Esophagus muscularis mucosa (tissue), 4 donors: ENCODE results near the gene GPR55.

Source experiments
- EP300 ChIP-seq: sonication (generic); formaldehyde crosslinking; IDR thresholded peaks from one replicate; pipeline ENCODE4 v1.6.1; 2017; ENCODE audit warnings: antibody characterized with exemption
- POLR2A ChIP-seq: fragments of 450-650 bp; IDR thresholded peaks from one replicate; pipeline ENCODE4 v1.6.1; 2017; ENCODE audit warnings: antibody characterized with exemption, moderate library complexity, mild to moderate bottlenecking, low read depth
- POLR2AphosphoS5 ChIP-seq, 2 donors: sonication (generic); formaldehyde crosslinking; IDR thresholded peaks; one replicate each; pipeline ENCODE4 v1.6.1; 2017; ENCODE audit warnings: antibody characterized with exemption in 2 of 2
- TF ChIP-seq, protein P1 (sequence below), 3 experiments: fragments of 200-600 bp in 2 of 3; fragments of 450-650 bp in 1 of 3; sonication (generic) in 2 of 3; IDR thresholded peaks; one replicate each; pipeline ENCODE4 v1.5.1; 2017 to 2019; ENCODE audit warnings: antibody characterized with exemption in 3 of 3, mild to moderate bottlenecking in 2 of 3, moderate library complexity in 1 of 3

DNA sequence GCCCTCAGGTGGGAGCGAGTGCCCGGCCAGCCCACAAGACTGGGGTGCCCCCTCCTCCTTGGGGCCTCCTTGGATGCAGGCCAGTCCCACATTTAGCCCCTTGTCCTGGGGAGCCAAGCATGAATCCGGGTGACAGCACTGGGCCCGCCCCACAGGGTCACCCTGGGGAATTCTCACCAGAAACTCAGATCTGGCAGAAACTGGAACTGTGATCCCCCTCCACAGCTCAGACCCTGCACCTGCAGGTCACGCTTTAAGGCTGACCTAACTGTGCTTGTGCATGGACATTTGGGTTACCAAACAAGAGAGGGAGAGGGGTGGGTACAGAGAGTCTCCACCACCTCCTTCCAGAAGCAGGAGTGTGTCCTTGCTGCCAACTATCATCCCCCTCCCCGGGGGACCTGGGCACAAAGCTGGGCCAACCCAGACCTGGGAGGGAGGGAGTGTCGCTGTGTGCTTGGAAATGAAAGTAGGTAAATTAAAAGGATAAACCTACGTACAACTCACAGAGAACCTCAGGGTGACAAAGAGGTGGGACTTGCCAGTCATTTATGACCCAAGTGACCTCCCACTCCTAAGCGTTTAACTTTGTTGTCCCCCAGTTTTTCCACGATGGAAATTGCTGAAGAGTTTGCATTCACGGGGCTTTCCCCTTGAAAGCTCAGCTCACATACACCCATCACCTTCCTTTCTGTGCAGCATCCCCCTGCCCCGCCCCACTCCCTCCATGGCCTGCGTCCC lies 51.2 kb downstream of the GPR55 start:
- TF ChIP-seq, protein P1, sequence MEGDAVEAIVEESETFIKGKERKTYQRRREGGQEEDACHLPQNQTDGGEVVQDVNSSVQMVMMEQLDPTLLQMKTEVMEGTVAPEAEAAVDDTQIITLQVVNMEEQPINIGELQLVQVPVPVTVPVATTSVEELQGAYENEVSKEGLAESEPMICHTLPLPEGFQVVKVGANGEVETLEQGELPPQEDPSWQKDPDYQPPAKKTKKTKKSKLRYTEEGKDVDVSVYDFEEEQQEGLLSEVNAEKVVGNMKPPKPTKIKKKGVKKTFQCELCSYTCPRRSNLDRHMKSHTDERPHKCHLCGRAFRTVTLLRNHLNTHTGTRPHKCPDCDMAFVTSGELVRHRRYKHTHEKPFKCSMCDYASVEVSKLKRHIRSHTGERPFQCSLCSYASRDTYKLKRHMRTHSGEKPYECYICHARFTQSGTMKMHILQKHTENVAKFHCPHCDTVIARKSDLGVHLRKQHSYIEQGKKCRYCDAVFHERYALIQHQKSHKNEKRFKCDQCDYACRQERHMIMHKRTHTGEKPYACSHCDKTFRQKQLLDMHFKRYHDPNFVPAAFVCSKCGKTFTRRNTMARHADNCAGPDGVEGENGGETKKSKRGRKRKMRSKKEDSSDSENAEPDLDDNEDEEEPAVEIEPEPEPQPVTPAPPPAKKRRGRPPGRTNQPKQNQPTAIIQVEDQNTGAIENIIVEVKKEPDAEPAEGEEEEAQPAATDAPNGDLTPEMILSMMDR (IDR thresholded peaks at IDR 0.05), result no peak
- TF ChIP-seq POLR2AphosphoS5 (IDR thresholded peaks at IDR 0.05) (no peak), POLR2A (no peak), EP300 (no peak)
